ENCODE data around the gene WDR33.
A peak's percentile ranks its signal among the peaks of the same experiment; 100 is the strongest.

WDR33 gene

DNA sequence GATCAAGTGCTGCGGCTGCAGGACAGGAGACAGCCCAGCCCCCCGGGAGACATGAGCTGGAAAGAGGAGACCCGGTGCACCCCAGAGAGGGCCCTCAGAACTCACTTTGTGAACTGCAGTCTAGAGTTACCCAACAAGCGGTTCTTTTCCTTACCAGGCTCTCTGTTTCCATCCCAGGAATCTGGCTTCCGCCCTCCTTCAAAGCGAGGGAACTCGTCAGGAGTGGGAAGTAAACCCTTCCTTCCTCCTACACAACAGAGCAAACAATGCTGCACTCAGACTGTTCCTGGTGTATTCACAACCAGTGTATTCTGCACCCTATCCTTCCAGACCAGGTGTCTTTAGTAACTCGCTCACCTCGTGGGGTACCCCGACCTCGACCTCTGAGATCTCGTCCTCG, 101.6 kb downstream of the WDR33 start:
- Histone ChIP-seq H3K27ac (ENCODE audit: low read depth, low read length) (no peak overlapping the region), H3K27me3 (ENCODE audit: control insufficient read depth in 5 of 5, insufficient read depth in 4 of 5, low read length in 5 of 5) (no peaks in the 10 kb centered on the region), H3K36me3 (ENCODE audit: control insufficient read depth in 5 of 5, insufficient read depth in 5 of 5, low read length in 5 of 5) (peaks cover 0 to 52% (median 28%) of the 10 kb centered on the region in 5 donors), H3K4me3 (ENCODE audit: low read depth in 1 of 5, low read length in 5 of 5) (no peak overlapping the region), H3K9me3 (ENCODE audit: control insufficient read depth in 5 of 5, low read length in 5 of 5) (no peaks in the 10 kb centered on the region), H3K4me1 (ENCODE audit: control insufficient read depth in 5 of 5, insufficient read depth in 5 of 5, low read length in 5 of 5) (peaks cover 5 to 53% (median 30%) of the 10 kb centered on the region in 5 donors), H3K9ac (ENCODE audit: low read length in 5 of 5) (no peak overlapping the region)

DNA sequence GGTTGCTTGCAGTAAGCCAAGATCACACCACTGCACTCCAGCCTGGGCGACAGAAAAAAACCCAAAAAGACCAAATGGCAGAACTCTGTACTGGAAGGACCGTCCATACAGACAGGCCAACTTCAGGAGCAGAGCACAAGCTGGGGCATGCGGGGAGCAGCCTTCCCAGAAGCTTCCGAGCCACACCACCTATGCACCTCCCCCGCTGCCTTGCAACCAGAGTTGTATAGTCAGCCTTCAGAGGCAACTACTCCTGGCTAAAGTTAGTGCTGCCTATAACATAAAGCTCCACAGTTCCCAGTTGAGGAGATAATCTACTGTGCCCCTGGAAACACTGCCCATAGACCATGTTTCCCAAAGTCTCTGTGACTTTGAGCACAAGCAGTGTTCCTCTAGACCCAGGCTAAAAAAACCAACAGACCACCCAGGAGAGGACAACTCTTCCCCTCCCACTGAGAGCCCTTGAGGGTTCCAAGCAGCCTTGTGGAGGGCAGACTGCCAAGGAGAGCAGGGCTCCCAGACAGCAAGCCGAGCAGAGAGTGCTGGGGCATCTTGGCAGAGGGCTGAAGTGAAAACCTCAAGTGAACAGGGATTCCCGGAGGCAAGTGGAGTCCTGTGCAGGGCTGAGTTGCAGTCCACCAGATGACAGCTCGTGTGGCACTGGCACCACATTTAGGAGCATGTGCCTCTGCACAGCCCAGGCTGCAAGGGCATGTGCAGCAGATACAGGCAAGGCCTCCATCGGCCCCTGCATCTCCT, 102.9 kb downstream of the WDR33 start:
- no peaks in the 10 kb centered on the region for H3K27me3 ChIP-seq (ENCODE audit: control insufficient read depth in 5 of 5, insufficient read depth in 4 of 5, low read length in 5 of 5)
- H3K36me3 ChIP-seq (ENCODE audit: control insufficient read depth in 5 of 5, insufficient read depth in 5 of 5, low read length in 5 of 5): peaks cover 0 to 44% (median 28%) of the 10 kb centered on the region in 5 donors
- H3K9me3 ChIP-seq (ENCODE audit: control insufficient read depth in 5 of 5, low read length in 5 of 5): no peaks in the 10 kb centered on the region
- H3K9ac ChIP-seq (ENCODE audit: low read length in 5 of 5): no peak overlapping the region
- peaks cover 7 to 66% (median 37%) of the 10 kb centered on the region in 5 donors for H3K4me1 ChIP-seq (ENCODE audit: control insufficient read depth in 5 of 5, insufficient read depth in 5 of 5, low read length in 5 of 5)
- H3K27ac ChIP-seq (ENCODE audit: low read depth, low read length): no peak overlapping the region
- no peak overlapping the region for H3K4me3 ChIP-seq (ENCODE audit: low read depth in 1 of 5, low read length in 5 of 5)

DNA sequence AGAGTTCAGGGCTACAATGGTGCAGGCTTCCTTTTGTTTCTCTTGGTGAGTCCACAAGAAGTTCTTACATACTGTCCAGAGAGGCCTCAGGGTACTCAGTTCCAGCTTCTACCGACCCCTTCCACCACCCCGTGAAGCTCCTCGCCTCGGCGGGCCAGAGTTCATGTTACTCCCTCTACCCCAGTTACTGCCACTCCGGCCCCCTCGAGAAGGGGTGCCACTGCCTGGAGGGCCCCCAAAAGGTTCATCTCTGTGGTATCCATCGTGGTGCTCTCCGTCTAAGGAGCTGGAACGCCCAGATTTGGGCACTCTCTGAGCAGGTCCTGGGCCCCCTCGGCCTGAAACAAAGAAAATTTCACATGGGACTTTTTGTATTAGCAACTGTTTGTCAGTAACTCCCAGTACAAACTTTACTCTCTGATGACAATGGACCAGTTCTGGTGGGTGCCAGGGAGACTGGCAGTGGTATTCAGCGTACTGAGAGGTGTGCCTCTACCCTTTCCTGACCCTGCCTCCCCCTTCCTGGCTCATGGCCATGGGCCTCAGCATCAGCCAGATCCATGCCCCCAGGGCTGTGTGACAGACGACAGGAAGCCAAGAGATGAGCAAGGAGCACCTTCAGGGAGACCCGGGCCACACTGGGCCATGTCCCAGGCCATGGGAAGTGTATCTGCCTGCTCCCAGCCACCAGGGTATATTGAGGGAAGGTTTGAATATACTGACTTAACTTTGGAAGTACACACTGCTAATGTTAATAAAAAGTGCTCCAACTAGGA, 104.6 kb downstream of the WDR33 start:
- H3K4me1 ChIP-seq (ENCODE audit: control insufficient read depth in 5 of 5, insufficient read depth in 5 of 5, low read length in 5 of 5): peaks cover 7 to 76% (median 48%) of the 10 kb centered on the region in 5 donors
- H3K4me3 ChIP-seq (ENCODE audit: low read depth in 1 of 5, low read length in 5 of 5): no peak overlapping the region
- H3K9me3 ChIP-seq (ENCODE audit: control insufficient read depth in 5 of 5, low read length in 5 of 5): no peaks in the 10 kb centered on the region
- H3K36me3 ChIP-seq (ENCODE audit: control insufficient read depth in 5 of 5, insufficient read depth in 5 of 5, low read length in 5 of 5): peaks cover 0 to 44% (median 28%) of the 10 kb centered on the region in 5 donors
- no peak overlapping the region for H3K9ac ChIP-seq (ENCODE audit: low read length in 5 of 5)
- H3K27me3 ChIP-seq (ENCODE audit: control insufficient read depth in 5 of 5, insufficient read depth in 4 of 5, low read length in 5 of 5): no peaks in the 10 kb centered on the region
- peak overlapping the region; percentile 67 for H3K27ac ChIP-seq (ENCODE audit: low read depth, low read length)

DNA sequence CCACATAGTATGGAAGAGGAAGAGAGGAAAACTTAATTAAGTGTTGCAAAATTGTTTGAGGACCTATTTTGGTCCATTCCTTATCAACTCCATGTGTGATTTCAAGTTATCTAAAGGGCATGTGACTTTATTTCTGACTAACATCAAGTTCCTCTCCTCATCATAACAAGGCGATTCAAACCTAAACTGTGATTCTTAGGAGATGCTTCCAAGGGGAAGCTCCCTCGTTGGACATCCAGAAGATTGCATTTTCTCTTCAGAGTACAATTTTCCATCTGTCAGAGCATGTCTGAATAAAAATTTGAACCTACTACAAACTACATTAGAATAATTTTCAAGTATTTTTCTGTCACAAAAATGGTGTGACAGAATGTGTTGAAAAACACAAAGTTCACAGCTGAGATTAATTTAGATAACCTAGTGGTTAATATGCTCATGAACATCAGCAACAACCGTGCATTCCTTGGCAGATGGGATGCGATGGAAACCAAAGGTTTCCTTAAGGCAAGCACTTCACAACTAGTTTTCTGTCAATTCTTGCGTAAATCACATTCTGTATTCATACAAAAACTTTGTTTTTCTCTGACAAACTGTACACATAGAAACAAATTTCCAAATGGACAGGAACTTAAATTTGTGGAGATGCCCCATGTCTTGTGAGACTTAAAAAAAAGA, 105.4 kb downstream of the WDR33 start:
- H3K9me3 ChIP-seq (ENCODE audit: control insufficient read depth in 5 of 5, low read length in 5 of 5): no peaks in the 10 kb centered on the region
- no peak overlapping the region for H3K4me3 ChIP-seq (ENCODE audit: low read depth in 1 of 5, low read length in 5 of 5)
- H3K4me1 ChIP-seq (ENCODE audit: control insufficient read depth in 5 of 5, insufficient read depth in 5 of 5, low read length in 5 of 5): peaks cover 9 to 79% (median 53%) of the 10 kb centered on the region in 5 donors
- peaks cover 0 to 43% (median 28%) of the 10 kb centered on the region in 5 donors for H3K36me3 ChIP-seq (ENCODE audit: control insufficient read depth in 5 of 5, insufficient read depth in 5 of 5, low read length in 5 of 5)
- no peaks in the 10 kb centered on the region for H3K27me3 ChIP-seq (ENCODE audit: control insufficient read depth in 5 of 5, insufficient read depth in 4 of 5, low read length in 5 of 5)
- H3K27ac ChIP-seq (ENCODE audit: low read depth, low read length): peak overlapping the region; percentile 67
- no peak overlapping the region for H3K9ac ChIP-seq (ENCODE audit: low read length in 5 of 5)

DNA sequence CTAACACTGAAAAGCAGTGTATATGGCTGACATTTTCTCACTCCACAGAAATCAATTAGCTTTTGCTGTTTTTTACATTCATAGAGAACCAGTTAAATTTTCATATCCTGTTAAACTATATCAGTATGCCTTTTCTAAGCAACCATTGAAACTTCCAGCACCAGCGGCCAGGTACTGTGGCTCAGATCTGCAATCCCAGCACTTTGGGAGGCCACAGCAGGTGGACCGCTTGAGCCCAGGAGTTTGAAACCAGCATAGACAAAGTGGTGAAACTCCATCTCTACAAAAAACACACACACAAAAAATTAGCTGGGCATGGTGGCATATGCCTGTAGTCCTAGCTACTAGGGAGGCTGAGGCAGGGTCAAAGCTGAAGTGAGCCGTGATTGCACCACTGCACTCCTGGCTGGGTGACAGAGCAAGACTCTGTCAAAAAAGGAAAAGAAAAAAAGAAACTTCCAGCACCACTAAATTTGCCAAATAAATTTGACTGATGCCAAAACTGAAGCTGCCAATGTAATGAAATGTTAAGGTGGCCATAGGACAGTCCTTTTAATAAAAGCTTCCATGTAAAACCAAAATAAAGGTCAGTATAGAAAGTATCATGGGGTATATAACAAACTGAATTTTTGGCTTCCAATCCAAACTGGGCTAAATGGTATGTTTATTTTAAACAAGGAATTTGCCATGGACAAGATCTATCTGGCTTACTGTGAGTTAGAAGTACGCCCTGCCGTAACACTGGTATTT, 106.2 kb downstream of the WDR33 start:
- peak overlapping the region; percentile 67 for H3K27ac ChIP-seq (ENCODE audit: low read depth, low read length)
- H3K9me3 ChIP-seq (ENCODE audit: control insufficient read depth in 5 of 5, low read length in 5 of 5): no peaks in the 10 kb centered on the region
- H3K4me3 ChIP-seq (ENCODE audit: low read depth in 1 of 5, low read length in 5 of 5): no peak overlapping the region
- H3K9ac ChIP-seq (ENCODE audit: low read length in 5 of 5): no peak overlapping the region
- no peaks in the 10 kb centered on the region for H3K27me3 ChIP-seq (ENCODE audit: control insufficient read depth in 5 of 5, insufficient read depth in 4 of 5, low read length in 5 of 5)
- H3K36me3 ChIP-seq (ENCODE audit: control insufficient read depth in 5 of 5, insufficient read depth in 5 of 5, low read length in 5 of 5): peaks cover 0 to 39% (median 28%) of the 10 kb centered on the region in 5 donors
- peaks cover 9 to 77% (median 54%) of the 10 kb centered on the region in 5 donors for H3K4me1 ChIP-seq (ENCODE audit: control insufficient read depth in 5 of 5, insufficient read depth in 5 of 5, low read length in 5 of 5)

DNA sequence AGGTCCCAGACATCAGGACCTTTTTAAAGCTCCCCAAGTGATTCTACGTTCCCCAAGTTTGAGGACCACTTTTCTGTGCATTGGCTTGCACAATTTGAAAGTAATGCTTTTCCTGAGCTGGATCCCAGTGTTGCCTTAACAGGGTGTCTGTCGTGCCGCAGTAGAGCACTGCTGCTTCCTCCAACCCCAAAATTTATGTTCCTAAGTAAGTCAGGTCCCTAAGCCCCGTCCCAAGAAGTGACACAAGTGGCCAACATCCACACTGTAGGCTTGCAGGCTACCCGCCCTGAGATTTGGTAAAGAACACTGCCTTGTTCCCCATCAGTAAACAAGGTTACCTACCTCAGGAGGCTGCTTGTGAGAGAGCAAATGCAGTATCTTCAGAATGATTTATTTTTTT, 107.7 kb downstream of the WDR33 start:
- Histone ChIP-seq H3K27me3 (ENCODE audit: control insufficient read depth in 5 of 5, insufficient read depth in 4 of 5, low read length in 5 of 5) (no peaks in the 10 kb centered on the region), H3K9ac (ENCODE audit: low read length in 5 of 5) (no peak overlapping the region), H3K4me3 (ENCODE audit: low read depth in 1 of 5, low read length in 5 of 5) (peak overlapping the region in 2 of 5 donors; percentile 16 to 78), H3K9me3 (ENCODE audit: control insufficient read depth in 5 of 5, low read length in 5 of 5) (no peaks in the 10 kb centered on the region), H3K4me1 (ENCODE audit: control insufficient read depth in 5 of 5, insufficient read depth in 5 of 5, low read length in 5 of 5) (peaks cover 8 to 71% (median 50%) of the 10 kb centered on the region in 5 donors), H3K36me3 (ENCODE audit: control insufficient read depth in 5 of 5, insufficient read depth in 5 of 5, low read length in 5 of 5) (peaks cover 0 to 25% (median 15%) of the 10 kb centered on the region in 5 donors), H3K27ac (ENCODE audit: low read depth, low read length) (no peak overlapping the region)

DNA sequence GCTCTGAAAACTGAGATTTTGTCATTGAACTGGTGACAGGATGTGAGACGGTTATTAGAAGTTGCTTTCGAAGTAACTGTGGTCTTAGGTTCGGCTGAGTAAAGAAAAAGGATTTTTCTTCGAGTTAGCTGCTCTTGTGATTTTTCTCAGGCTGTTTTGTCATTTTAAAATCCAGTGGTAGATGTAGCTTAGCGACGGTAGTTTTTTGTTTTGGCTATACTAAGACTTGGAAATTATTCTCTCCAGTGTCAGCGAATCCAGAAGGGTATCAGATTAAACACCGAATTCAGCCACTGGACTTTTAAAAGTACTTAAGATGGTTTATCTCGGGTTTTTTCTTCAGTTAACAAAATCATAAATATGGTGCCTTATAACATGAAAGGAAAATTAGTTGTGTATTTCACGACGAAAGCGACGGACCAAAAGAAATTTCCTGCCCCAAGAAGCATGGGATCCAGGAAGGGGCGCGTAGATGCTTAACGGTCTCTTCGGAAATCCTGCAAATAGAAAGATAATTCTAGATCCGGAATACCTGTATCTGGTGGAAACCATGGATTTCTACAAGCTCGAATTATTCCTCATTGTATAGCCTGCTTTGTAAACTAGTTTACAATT, 108.5 kb downstream of the WDR33 start:
- peaks cover 8 to 63% (median 44%) of the 10 kb centered on the region in 5 donors for H3K4me1 ChIP-seq (ENCODE audit: control insufficient read depth in 5 of 5, insufficient read depth in 5 of 5, low read length in 5 of 5)
- H3K4me3 ChIP-seq (ENCODE audit: low read depth in 1 of 5, low read length in 5 of 5): peak overlapping the region; percentile 40 to 94 (median 79)
- H3K9me3 ChIP-seq (ENCODE audit: control insufficient read depth in 5 of 5, low read length in 5 of 5): no peaks in the 10 kb centered on the region

DNA sequence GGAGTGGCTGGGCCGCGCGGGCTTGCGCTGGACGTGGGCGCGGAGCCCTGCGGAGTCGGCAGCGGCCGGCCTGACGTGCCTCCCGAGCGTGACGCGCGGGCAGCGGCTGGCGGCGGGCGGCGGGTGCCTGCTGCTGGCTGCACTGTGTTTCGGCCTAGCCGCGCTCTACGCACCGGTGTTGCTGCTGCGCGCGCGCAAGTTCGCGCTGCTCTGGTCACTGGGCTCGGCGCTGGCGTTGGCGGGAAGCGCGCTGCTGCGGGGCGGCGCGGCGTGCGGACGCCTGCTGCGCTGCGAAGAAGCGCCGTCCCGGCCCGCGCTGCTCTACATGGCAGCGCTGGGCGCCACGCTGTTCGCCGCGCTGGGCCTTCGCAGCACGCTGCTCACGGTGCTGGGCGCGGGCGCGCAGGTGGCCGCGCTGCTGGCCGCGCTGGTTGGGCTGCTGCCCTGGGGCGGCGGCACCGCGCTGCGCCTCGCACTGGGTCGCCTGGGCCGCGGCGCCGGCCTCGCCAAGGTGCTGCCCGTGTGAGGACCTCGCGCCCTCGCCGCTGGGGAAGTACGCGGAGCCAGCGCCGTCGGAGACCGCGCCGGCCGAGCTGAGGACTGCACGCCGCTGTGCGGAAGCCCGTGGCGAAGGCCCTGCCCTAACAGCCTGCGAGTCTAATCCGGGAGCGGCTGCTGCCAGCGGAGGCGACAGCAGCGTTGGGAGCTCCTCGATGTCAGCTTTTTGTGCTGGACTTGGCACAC, 109.1 kb downstream of the WDR33 start:
- Histone ChIP-seq H3K9me3 (ENCODE audit: control insufficient read depth in 5 of 5, low read length in 5 of 5) (no peaks in the 10 kb centered on the region), H3K36me3 (ENCODE audit: control insufficient read depth in 5 of 5, insufficient read depth in 5 of 5, low read length in 5 of 5) (peaks cover 0 to 13% (median 3%) of the 10 kb centered on the region in 5 donors), H3K4me1 (ENCODE audit: control insufficient read depth in 5 of 5, insufficient read depth in 5 of 5, low read length in 5 of 5) (peaks cover 8 to 57% (median 44%) of the 10 kb centered on the region in 5 donors), H3K27me3 (ENCODE audit: control insufficient read depth in 5 of 5, insufficient read depth in 4 of 5, low read length in 5 of 5) (no peaks in the 10 kb centered on the region), H3K27ac (ENCODE audit: low read depth, low read length) (peak overlapping the region; percentile 93), H3K4me3 (ENCODE audit: low read depth in 1 of 5, low read length in 5 of 5) (peak overlapping the region; percentile 40 to 94 (median 79)), H3K9ac (ENCODE audit: low read length in 5 of 5) (peak overlapping the region; percentile 22 to 81 (median 77))

More for the DNA sequence above, 108.5 kb downstream of the WDR33 start:
- no peaks in the 10 kb centered on the region for H3K27me3 ChIP-seq (ENCODE audit: control insufficient read depth in 5 of 5, insufficient read depth in 4 of 5, low read length in 5 of 5)
- peaks cover 0 to 17% (median 8%) of the 10 kb centered on the region in 5 donors for H3K36me3 ChIP-seq (ENCODE audit: control insufficient read depth in 5 of 5, insufficient read depth in 5 of 5, low read length in 5 of 5)
- H3K9ac ChIP-seq (ENCODE audit: low read length in 5 of 5): peak overlapping the region; percentile 22 to 79 (median 64)
- H3K27ac ChIP-seq (ENCODE audit: low read depth, low read length): peak overlapping the region; percentile 93

All from subcutaneous abdominal adipose tissue (tissue), 5 donors.